HG03342 (cell line): ENCODE data around the gene ARHGAP32.
"Not testable (repeated sequence)": the region's sequence is repeated elsewhere in the genome, so short reads cannot be mapped to it uniquely, and the experiment has no call there.

Experiments used
- ATAC-seq: cut with Tn5 transposase; IDR thresholded peaks from one replicate; pipeline ENCODE4 v1.9.1; 2021; ENCODE audit warnings: mild to moderate bottlenecking, moderate library complexity; ENCODE audit not compliant: unreplicated experiment

Gene ARHGAP32

GRCh38 chr11:129204150-129204838, 12.2 kb upstream of the ARHGAP32 start:
- ATAC-seq = no peak

GRCh38 chr11:129202646-129203045, 10.5 kb upstream of the ARHGAP32 start:
- no peak for ATAC-seq

GRCh38 chr11:129195682-129196081, 3.6 kb upstream of the ARHGAP32 start:
- ATAC-seq = no peak

- ATAC-seq = no peak
Observed at GRCh38 chr11:129191649-129192048, 476 bp downstream of the ARHGAP32 start.

GRCh38 chr11:129190087-129190486, 2.0 kb downstream of the ARHGAP32 start:
- ATAC-seq = no peak

GRCh38 chr11:129189646-129190045, 2.5 kb downstream of the ARHGAP32 start:
- ATAC-seq = no peak

- ATAC-seq = not testable (repeated sequence)
Observed at GRCh38 chr11:129185082-129185481, 7.0 kb downstream of the ARHGAP32 start.

- ATAC-seq = no peak
Observed at GRCh38 chr11:129184581-129184980, 7.5 kb downstream of the ARHGAP32 start.

- no peak for ATAC-seq
Observed at GRCh38 chr11:129167315-129167714, 24.8 kb downstream of the ARHGAP32 start.

GRCh38 chr11:129163714-129164164, 28.4 kb downstream of the ARHGAP32 start:
- ATAC-seq = no peak

- not testable (repeated sequence) for ATAC-seq
Observed at GRCh38 chr11:129157080-129157479, 35.0 kb downstream of the ARHGAP32 start.

- no peak for ATAC-seq
Observed at GRCh38 chr11:129155745-129156144, 36.4 kb downstream of the ARHGAP32 start.

- no peak for ATAC-seq
Observed at GRCh38 chr11:129148487-129148886, 43.6 kb downstream of the ARHGAP32 start.

- ATAC-seq = no peak
Observed at GRCh38 chr11:129146191-129146590, 45.9 kb downstream of the ARHGAP32 start.

- ATAC-seq = no peak
Observed at GRCh38 chr11:129145276-129145675, 46.8 kb downstream of the ARHGAP32 start.

GRCh38 chr11:129144256-129144655, 47.9 kb downstream of the ARHGAP32 start:
- no peak for ATAC-seq

GRCh38 chr11:129143335-129143734, 48.8 kb downstream of the ARHGAP32 start:
- no peak for ATAC-seq

- no peak for ATAC-seq
Observed at GRCh38 chr11:129141748-129142523, 50.2 kb downstream of the ARHGAP32 start.

GRCh38 chr11:129131316-129131715, 60.8 kb downstream of the ARHGAP32 start:
- ATAC-seq = no peak

GRCh38 chr11:129128881-129129620, 63.1 kb downstream of the ARHGAP32 start:
- not testable (repeated sequence) for ATAC-seq

GRCh38 chr11:129119036-129119435, 73.1 kb downstream of the ARHGAP32 start:
- no peak for ATAC-seq
